Activated B cell treated with CpG ODN at 0.5 μM for 24 hours (primary cell): Measurements from ENCODE around the gene TMEM258. TPM values are rescaled to one million over a fixed set of nuclear protein-coding genes. Genes with fewer than 3 reads are reported as not detected.

Experiments used
- ATAC-seq: fragments of 200-7000 bp; cut with Tn5 transposase; one replicate; pipeline ENCODE4 v1.10.0; 2021; ENCODE audit warnings: low read depth, mild to moderate bottlenecking, moderate library complexity
- CTCF ChIA-PET: fragments of 350-600 bp; sonication (Branson Sonifier 250); formaldehyde crosslinking; loops from one replicate; lab custom pipeline; 2021; ENCODE audit warnings: antibody characterized with exemption; lab: Charles Lee
- POLR2A ChIA-PET: fragments of 350-600 bp; sonication (Branson Sonifier 250); formaldehyde crosslinking; loops from one replicate; lab custom pipeline; 2021; ENCODE audit warnings: antibody characterized with exemption; lab: Charles Lee
- DNase-seq: peaks from one replicate; pipeline ENCODE4 v3.0.0; 2022
- H3K27ac Mint-ChIP-seq: one replicate; pipeline ENCODE4 v1.8.0; 2020; ENCODE audit warnings: mixed read lengths
- H3K27me3 Mint-ChIP-seq: one replicate; pipeline ENCODE4 v1.8.0; 2021; ENCODE audit warnings: mixed read lengths
- H3K36me3 Mint-ChIP-seq: one replicate; pipeline ENCODE4 v1.8.0; 2021; ENCODE audit warnings: low read depth, mixed read lengths
- H3K4me1 Mint-ChIP-seq: one replicate; pipeline ENCODE4 v1.8.0; 2021; ENCODE audit warnings: mixed read lengths
- H3K4me3 Mint-ChIP-seq: one replicate; pipeline ENCODE4 v1.8.0; 2020; ENCODE audit warnings: mild to moderate bottlenecking, mixed read lengths
- H3K9me3 Mint-ChIP-seq: one replicate; pipeline ENCODE4 v1.8.0; 2020; ENCODE audit warnings: mixed read lengths
- CTCF ChIP-seq: fragments of 200-600 bp; IDR thresholded peaks from one replicate; pipeline ENCODE4 v1.8.0; 2022; ENCODE audit warnings: antibody characterized with exemption, mild to moderate bottlenecking
- intact Hi-C: fragments of 100-400 bp; cut with micrococcal nuclease; formaldehyde crosslinking; loops from one replicate; pipeline ENCODE4 v1.15.1; 2024
- total RNA-seq: library from RNA; stranded (reverse); gene quantifications from 2 replicates; pipeline ENCODE4 v1.2.3, GENCODE V29; 2022

Gene TMEM258
- total RNA-seq, 1 donor from 2014 or later, result 87.4 TPM

GRCh38 chr11:61743486-61744095 lies 48.8 kb downstream of the TMEM258 start:
- TF ChIP-seq CTCF, result no peak
- Mint-ChIP-seq H3K27ac (no peak overlapping the region), H3K4me1 (no peaks in the 10 kb centered on the region), H3K9me3 (no peaks in the 10 kb centered on the region), H3K36me3 (no peaks in the 10 kb centered on the region), H3K27me3 (no peaks in the 10 kb centered on the region), H3K4me3 (no peak overlapping the region)
- CTCF ChIA-PET, result interaction anchor here (1.0 to 1.6 kb wide), 3 partner anchors 54 to 368 kb away, joined by 3 to 4 read pairs (median 3); no protein-coding TSS in a partner anchor
- DNase-seq (no peak), ATAC-seq (no peak)
- intact Hi-C loops, result no loop called here
- POLR2A ChIA-PET, result no interaction called here

- ChIA-PET POLR2A (no interaction called here), CTCF (no interaction called here)
- no peak overlapping the region for H3K27ac Mint-ChIP-seq
- H3K4me3 Mint-ChIP-seq, result no peak overlapping the region
- no peak for DNase-seq
- ATAC-seq, result no peak
- no peaks in the 10 kb centered on the region for H3K27me3 Mint-ChIP-seq
- no peaks in the 10 kb centered on the region for H3K9me3 Mint-ChIP-seq
- intact Hi-C loops, result no loop called here
- H3K36me3 Mint-ChIP-seq, result no peaks in the 10 kb centered on the region
- no peak for TF ChIP-seq CTCF
- no peaks in the 10 kb centered on the region for H3K4me1 Mint-ChIP-seq
These were observed 50.0 kb downstream of the TMEM258 start for GRCh38 chr11:61742391-61742790.

- ChIA-PET CTCF (interaction anchor here (1.4 kb wide), 1 partner anchor 8 kb away, joined by 3 read pairs; no protein-coding TSS in a partner anchor), POLR2A (no interaction called here)
- ATAC-seq (no peak), DNase-seq (no peak)
- Mint-ChIP-seq H3K27ac (no peak overlapping the region), H3K4me3 (no peak overlapping the region), H3K36me3 (no peaks in the 10 kb centered on the region), H3K4me1 (no peaks in the 10 kb centered on the region), H3K27me3 (no peaks in the 10 kb centered on the region), H3K9me3 (no peaks in the 10 kb centered on the region)
- no peak for TF ChIP-seq CTCF
- intact Hi-C loops, result loop anchor here (10.0 kb wide), 1 partner anchor 115 kb away; no protein-coding TSS in a partner anchor
These were observed 52.4 kb downstream of the TMEM258 start for GRCh38 chr11:61739966-61740365.

- TF ChIP-seq CTCF, result no peak
- no peaks in the 10 kb centered on the region for H3K4me1 Mint-ChIP-seq
- H3K27me3 Mint-ChIP-seq, result no peaks in the 10 kb centered on the region
- no peaks in the 10 kb centered on the region for H3K9me3 Mint-ChIP-seq
- ATAC-seq (no peak), DNase-seq (no peak)
- H3K36me3 Mint-ChIP-seq, result no peaks in the 10 kb centered on the region
- no peak overlapping the region for H3K4me3 Mint-ChIP-seq
- ChIA-PET CTCF (no interaction called here), POLR2A (no interaction called here)
- no peak overlapping the region for H3K27ac Mint-ChIP-seq
- intact Hi-C loops, result loop anchor here (10.0 kb wide), 1 partner anchor 115 kb away; no protein-coding TSS in a partner anchor
These were observed 53.0 kb downstream of the TMEM258 start for GRCh38 chr11:61739413-61739812.

Other genes starting within 250 kb of the TMEM258 start
- gene SYT7, start 211.5 kb downstream of the TMEM258 start, total RNA-seq, result not detected in 2 replicates
- not detected in 2 replicates for gene DAGLA, start 112.2 kb downstream of the TMEM258 start, total RNA-seq
- 0.78 and 1.0 TPM in 2 replicates for gene MYRF, start 40.0 kb downstream of the TMEM258 start, total RNA-seq
- gene FEN1, start 312 bp upstream of the TMEM258 start, total RNA-seq, result 23.9 and 25.4 TPM in 2 replicates
- gene FADS1, start 24.4 kb upstream of the TMEM258 start, total RNA-seq, result 19.6 and 23.3 TPM in 2 replicates
- gene FADS2, start 35.7 kb upstream of the TMEM258 start, total RNA-seq, result 10.9 and 13.4 TPM in 2 replicates
- 121 and 135 TPM in 2 replicates for gene FADS3, start 98.9 kb upstream of the TMEM258 start, total RNA-seq
- not detected in 2 replicates for gene RAB3IL1, start 125.0 kb upstream of the TMEM258 start, total RNA-seq
- gene BEST1, start 157.8 kb upstream of the TMEM258 start, total RNA-seq, result 0.16 and 0.44 TPM in 2 replicates
- 865 and 906 TPM in 2 replicates for gene FTH1, start 175.0 kb upstream of the TMEM258 start, total RNA-seq